NCI-H1930 (cell line): ENCODE results near the gene KIF5A.
"Not testable (repeated sequence)": the region's sequence is repeated elsewhere in the genome, so short reads cannot be mapped to it uniquely, and the experiment has no call there.

Source experiments
- DNase-seq, 2 experiments: peaks; one replicate each; lab custom pipeline; 2025; lab: John Stamatoyannopoulos, UW

Gene KIF5A

GRCh38 chr12:57607958-57608663 lies 58.3 kb downstream of the KIF5A start:
- DNase-seq: no peak

- no peak for DNase-seq
Observed at GRCh38 chr12:57609101-57609780, 59.4 kb downstream of the KIF5A start.

GRCh38 chr12:57609781-57610553 lies 60.1 kb downstream of the KIF5A start:
- DNase-seq: no peak

GRCh38 chr12:57610554-57611107 lies 60.8 kb downstream of the KIF5A start:
- no peak for DNase-seq

GRCh38 chr12:57611108-57611826 lies 61.4 kb downstream of the KIF5A start, which contains the start of gene ARHGEF25:
Gene ARHGEF25 (plus strand): TSS chr12:57611435. CDS start chr12:57611895, 460 bp downstream.
- DNase-seq: peak; percentile 41 to 47

- no peak for DNase-seq
Observed at GRCh38 chr12:57611827-57612710, 62.2 kb downstream of the KIF5A start.

- no peak for DNase-seq
Observed at GRCh38 chr12:57612711-57613426, 63.0 kb downstream of the KIF5A start.

GRCh38 chr12:57613427-57614109 lies 63.7 kb downstream of the KIF5A start:
- no peak for DNase-seq

GRCh38 chr12:57614178-57614947 lies 64.5 kb downstream of the KIF5A start:
- DNase-seq: no peak

GRCh38 chr12:57614948-57615500 lies 65.2 kb downstream of the KIF5A start:
- no peak for DNase-seq

- DNase-seq: no peak
Observed at GRCh38 chr12:57615637-57616036, 65.8 kb downstream of the KIF5A start.

- no peak for DNase-seq
Observed at GRCh38 chr12:57616383-57617101, 66.7 kb downstream of the KIF5A start.

- DNase-seq: no peak
Observed at GRCh38 chr12:57617942-57618341, 68.1 kb downstream of the KIF5A start.

- DNase-seq: not testable (repeated sequence)
Observed at GRCh38 chr12:57618431-57618830, 68.6 kb downstream of the KIF5A start.

- no peak for DNase-seq
Observed at GRCh38 chr12:57618966-57619433, 69.2 kb downstream of the KIF5A start.

GRCh38 chr12:57619434-57620244 lies 69.8 kb downstream of the KIF5A start:
- DNase-seq: no peak
